Breast epithelium (tissue), 4 donors: ENCODE measurements around the gene EXOSC7. TPM values are rescaled to one million over a fixed set of nuclear protein-coding genes. Genes with fewer than 3 reads are reported as not detected.
"Not testable (repeated sequence)": the region's sequence is repeated elsewhere in the genome, so short reads cannot be mapped to it uniquely, and the experiment has no call there.

Source experiments
- DNase-seq, 2 donors: peaks; one replicate each; pipeline ENCODE4 v3.0.0-alpha.2; 2019; ENCODE audit warnings: low spot score in 2 of 2
- H3K27ac ChIP-seq, 2 donors: fragments of 200-600 bp; sonication (generic) in 1 of 2; one replicate each; pipeline ENCODE4 v1.5.1; 2016 to 2019; ENCODE audit warnings: mild to moderate bottlenecking in 1 of 2
- H3K27me3 ChIP-seq, 2 donors: fragments of 200-600 bp; sonication (generic) in 1 of 2; one replicate each; pipeline versions ENCODE4 v1.5.1 to v1.6.0; 2017 to 2019; ENCODE audit warnings: control low read depth in 1 of 2, mild to moderate bottlenecking in 1 of 2
- H3K36me3 ChIP-seq: fragments of 200-600 bp; one replicate; pipeline ENCODE4 v1.5.1; 2019
- H3K4me1 ChIP-seq, 2 donors: fragments of 200-600 bp; sonication (generic); one replicate each; pipeline ENCODE4 v1.5.1; 2016 to 2019; ENCODE audit warnings: control low read depth in 1 of 2
- H3K4me3 ChIP-seq, 3 donors: fragments of 200-600 bp; sonication (generic); 1 replicate in 2 of 3; 2 replicates in 1 of 3; pipeline ENCODE4 v1.5.1; 2016 to 2019; ENCODE audit warnings: mild to moderate bottlenecking in 3 of 3, moderate library complexity in 2 of 3
- H3K9me3 ChIP-seq, 2 donors: fragments of 200-600 bp; sonication (generic) in 1 of 2; one replicate each; pipeline ENCODE4 v1.5.1; 2016 to 2019; ENCODE audit warnings: control low read depth in 1 of 2
- CTCF ChIP-seq, 3 donors: fragments of 450-650 bp; IDR thresholded peaks; one replicate each; pipeline ENCODE4 v1.5.1; 2016 to 2017; ENCODE audit warnings: antibody characterized with exemption in 3 of 3, mild to moderate bottlenecking in 3 of 3, moderate library complexity in 3 of 3
- POLR2A ChIP-seq: fragments of 450-650 bp; IDR thresholded peaks from one replicate; pipeline ENCODE4 v1.6.1; 2016; ENCODE audit warnings: antibody characterized with exemption, mild to moderate bottlenecking, moderate library complexity
- POLR2AphosphoS5 ChIP-seq, 3 donors: sonication (generic); formaldehyde crosslinking; IDR thresholded peaks; one replicate each; pipeline ENCODE4 v1.6.1; 2017; ENCODE audit warnings: antibody characterized with exemption in 3 of 3
- intact Hi-C: fragments of 100-400 bp; cut with DNase I; formaldehyde crosslinking; loops from one replicate; pipeline ENCODE4 v1.15.1; 2023; ENCODE audit warnings: low total_unique reads
- total RNA-seq, 3 donors: library from RNA; depleted of rRNA; stranded (reverse); fragments of >200 nt; gene quantifications; one replicate each; pipeline ENCODE4 v1.1.0, GENCODE V29; 2016

EXOSC7 gene
- total RNA-seq, 3 donors from 2014 or later = 39.0 to 54.9 (median 43.0) TPM

- no peak for TF ChIP-seq CTCF (IDR thresholded peaks at IDR 0.05)
- no peak for TF ChIP-seq POLR2A
- no peak for TF ChIP-seq POLR2AphosphoS5 (IDR thresholded peaks at IDR 0.05)
- Histone ChIP-seq H3K27me3 (no peaks in the 10 kb centered on the region), H3K27ac (no peak overlapping the region), H3K9me3 (no peaks in the 10 kb centered on the region), H3K36me3 (no peaks in the 10 kb centered on the region), H3K4me3 (no peak overlapping the region), H3K4me1 (no peaks in the 10 kb centered on the region)
- DNase-seq = no peak
- intact Hi-C loops = no loop called here
Measured at GRCh38 chr3:44942202-44942921, 33.7 kb upstream of the EXOSC7 start.

- DNase-seq = no peak
- TF ChIP-seq CTCF (IDR thresholded peaks at IDR 0.05) (no peak), POLR2AphosphoS5 (IDR thresholded peaks at IDR 0.05) (no peak), POLR2A (no peak)
- Histone ChIP-seq H3K36me3 (no peaks in the 10 kb centered on the region), H3K27ac (no peak overlapping the region), H3K27me3 (no peaks in the 10 kb centered on the region), H3K9me3 (no peaks in the 10 kb centered on the region), H3K4me3 (no peak overlapping the region), H3K4me1 (no peaks in the 10 kb centered on the region)
- intact Hi-C loops = no loop called here
Measured at GRCh38 chr3:44948239-44948638, 27.8 kb upstream of the EXOSC7 start.

GRCh38 chr3:44949770-44950169 is 26.3 kb upstream of the EXOSC7 start:
- H3K4me3 ChIP-seq, H3K27ac ChIP-seq, DNase-seq, intact Hi-C loops, H3K27me3 ChIP-seq, H3K4me1 ChIP-seq, H3K9me3 ChIP-seq, H3K36me3 ChIP-seq: not testable (repeated sequence)

GRCh38 chr3:44950275-44950734 is 25.7 kb upstream of the EXOSC7 start:
- Histone ChIP-seq H3K4me1 (no peaks in the 10 kb centered on the region), H3K27ac (no peak overlapping the region), H3K36me3 (no peaks in the 10 kb centered on the region), H3K4me3 (no peak overlapping the region), H3K27me3 (no peaks in the 10 kb centered on the region), H3K9me3 (no peaks in the 10 kb centered on the region)
- intact Hi-C loops = no loop called here
- DNase-seq = no peak
- TF ChIP-seq CTCF (IDR thresholded peaks at IDR 0.05) (no peak), POLR2A (no peak), POLR2AphosphoS5 (IDR thresholded peaks at IDR 0.05) (no peak)

- TF ChIP-seq POLR2A (no peak), CTCF (IDR thresholded peaks at IDR 0.05) (no peak), POLR2AphosphoS5 (IDR thresholded peaks at IDR 0.05) (no peak)
- Histone ChIP-seq H3K4me1 (no peaks in the 10 kb centered on the region), H3K36me3 (no peaks in the 10 kb centered on the region), H3K4me3 (no peak overlapping the region), H3K9me3 (no peaks in the 10 kb centered on the region), H3K27ac (no peak overlapping the region), H3K27me3 (no peaks in the 10 kb centered on the region)
- DNase-seq = no peak
- intact Hi-C loops = no loop called here
Measured at GRCh38 chr3:44952689-44953088, 23.4 kb upstream of the EXOSC7 start.
